GM12873 (cell line): ENCODE results near the gene PLEKHA7.

ENCODE experiments used
- TF ChIP-seq, protein P1 (sequence below): IDR thresholded peaks from 2 replicates; pipeline ENCODE4 v1.5.1; 2012; ENCODE audit warnings: low read depth, mild to moderate bottlenecking, moderate library complexity, low read length, control low read depth; ENCODE audit not compliant: insufficient read depth; ENCODE audit errors: missing control alignments

The PLEKHA7 gene

DNA sequence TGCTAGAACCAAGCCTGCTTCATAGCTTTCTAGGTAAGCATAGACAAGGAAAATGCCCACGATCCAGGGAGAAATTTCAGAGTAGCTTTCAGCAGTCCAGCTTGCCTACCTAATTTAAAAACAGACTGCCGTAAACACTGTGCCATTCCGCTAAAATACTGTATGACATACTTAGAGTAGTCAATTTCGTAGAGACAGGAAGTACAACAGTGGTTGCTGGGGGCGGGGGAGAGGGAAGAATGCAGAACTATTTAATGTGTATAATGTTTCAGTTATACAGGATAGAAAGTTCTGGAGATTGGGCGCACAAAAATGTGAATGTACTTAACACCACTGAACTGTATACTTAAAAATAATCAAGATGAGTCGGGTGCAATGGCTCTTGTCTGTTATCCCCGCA lies 219.1 kb downstream of the PLEKHA7 start:
- TF ChIP-seq, protein P1, sequence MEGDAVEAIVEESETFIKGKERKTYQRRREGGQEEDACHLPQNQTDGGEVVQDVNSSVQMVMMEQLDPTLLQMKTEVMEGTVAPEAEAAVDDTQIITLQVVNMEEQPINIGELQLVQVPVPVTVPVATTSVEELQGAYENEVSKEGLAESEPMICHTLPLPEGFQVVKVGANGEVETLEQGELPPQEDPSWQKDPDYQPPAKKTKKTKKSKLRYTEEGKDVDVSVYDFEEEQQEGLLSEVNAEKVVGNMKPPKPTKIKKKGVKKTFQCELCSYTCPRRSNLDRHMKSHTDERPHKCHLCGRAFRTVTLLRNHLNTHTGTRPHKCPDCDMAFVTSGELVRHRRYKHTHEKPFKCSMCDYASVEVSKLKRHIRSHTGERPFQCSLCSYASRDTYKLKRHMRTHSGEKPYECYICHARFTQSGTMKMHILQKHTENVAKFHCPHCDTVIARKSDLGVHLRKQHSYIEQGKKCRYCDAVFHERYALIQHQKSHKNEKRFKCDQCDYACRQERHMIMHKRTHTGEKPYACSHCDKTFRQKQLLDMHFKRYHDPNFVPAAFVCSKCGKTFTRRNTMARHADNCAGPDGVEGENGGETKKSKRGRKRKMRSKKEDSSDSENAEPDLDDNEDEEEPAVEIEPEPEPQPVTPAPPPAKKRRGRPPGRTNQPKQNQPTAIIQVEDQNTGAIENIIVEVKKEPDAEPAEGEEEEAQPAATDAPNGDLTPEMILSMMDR: no peak

DNA sequence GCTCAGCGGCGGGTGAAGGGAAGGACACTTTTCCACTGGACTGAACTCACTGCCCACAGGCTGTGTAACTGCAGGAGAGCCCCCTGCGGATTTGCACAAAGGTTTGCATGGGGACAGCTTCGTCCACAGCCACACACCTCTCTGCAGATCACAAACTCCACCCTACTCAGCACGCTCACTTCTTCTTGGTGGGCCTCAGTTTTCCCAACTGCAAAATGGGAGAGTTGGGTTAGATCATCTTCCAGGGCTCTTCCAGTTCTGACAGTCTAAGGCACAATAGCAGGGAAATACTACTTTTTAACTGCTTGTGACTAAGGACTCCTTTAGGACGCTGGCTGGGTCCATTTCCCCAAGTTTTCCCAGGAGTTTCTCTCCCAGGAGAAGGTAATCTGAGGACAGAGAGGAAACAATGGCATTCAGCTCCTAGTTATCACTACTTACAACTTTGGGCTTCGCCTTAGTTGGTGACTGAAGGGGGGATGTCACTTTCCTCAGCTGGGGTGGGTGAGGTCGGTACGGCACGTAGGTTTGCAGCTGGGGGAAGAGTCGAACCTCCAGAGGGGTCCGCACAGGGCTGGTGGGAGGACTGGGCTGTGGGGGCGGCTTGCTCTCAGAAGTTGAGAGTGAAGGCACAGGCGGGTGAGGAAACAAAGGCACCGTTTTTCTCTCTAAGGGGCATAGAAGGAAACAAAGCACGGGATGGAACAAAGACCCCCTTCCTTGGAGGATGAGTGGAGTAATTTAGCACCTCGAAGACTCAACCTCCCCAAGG lies 220.0 kb downstream of the PLEKHA7 start:
- TF ChIP-seq, protein P1: no peak

DNA sequence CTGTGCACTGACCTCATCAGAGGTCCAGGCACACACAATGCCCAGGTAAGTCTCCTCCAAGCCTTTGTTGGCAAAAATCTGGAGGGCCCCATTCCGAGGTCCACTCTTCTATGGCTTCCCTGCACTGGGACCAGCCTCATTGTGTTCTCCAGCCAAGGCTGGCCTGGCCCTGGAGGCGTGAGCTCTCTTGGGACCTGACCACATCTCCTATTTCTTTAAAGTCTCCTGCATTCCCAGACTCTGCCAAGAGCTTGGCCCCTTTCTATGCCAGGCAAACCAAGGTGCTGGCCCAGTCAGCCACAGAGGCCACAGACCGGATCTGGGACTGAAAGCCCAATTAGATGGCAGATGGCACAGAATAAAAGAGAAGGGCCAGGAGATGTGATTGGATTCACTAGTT lies 220.7 kb downstream of the PLEKHA7 start:
- TF ChIP-seq, protein P1: no peak

DNA sequence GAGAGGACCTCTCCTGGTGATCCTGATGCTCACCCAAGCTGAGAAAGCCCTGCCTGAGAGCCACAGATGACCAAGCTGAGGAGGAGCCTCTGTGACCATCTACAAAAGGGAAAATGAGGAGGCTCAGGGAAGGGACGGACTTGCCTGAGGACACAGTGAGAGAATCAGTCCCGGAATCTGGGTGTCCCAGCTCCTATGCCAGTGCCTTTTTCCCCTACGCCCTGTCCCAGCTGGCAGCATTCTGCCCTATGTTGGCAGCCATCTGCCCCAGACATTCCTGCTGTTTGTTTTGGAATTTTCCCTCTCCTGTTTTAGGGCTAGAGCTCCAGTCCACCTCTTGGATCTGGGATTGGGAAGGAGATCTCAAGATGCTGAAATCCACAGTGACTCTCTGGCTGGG lies 221.2 kb downstream of the PLEKHA7 start:
- TF ChIP-seq, protein P1: no peak

DNA sequence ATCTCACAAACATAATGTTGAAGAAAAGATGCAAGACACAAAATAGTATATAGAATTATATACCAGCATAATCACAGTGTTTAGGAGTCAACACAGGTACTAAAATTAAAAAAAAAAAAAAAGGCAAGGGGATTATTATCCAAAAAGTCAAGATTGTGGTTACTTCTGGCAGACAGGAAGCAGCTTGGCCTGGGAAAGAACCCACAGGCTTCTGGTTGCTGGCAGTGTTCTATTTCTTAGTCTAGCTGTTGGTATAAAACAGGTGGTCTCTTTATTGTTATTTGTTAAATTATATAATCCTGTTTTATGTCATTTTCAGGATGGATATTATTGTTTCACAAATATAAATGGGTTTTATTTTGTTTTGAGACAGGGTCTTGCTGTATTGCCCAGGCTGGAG lies 221.8 kb downstream of the PLEKHA7 start:
- TF ChIP-seq, protein P1: no peak

DNA sequence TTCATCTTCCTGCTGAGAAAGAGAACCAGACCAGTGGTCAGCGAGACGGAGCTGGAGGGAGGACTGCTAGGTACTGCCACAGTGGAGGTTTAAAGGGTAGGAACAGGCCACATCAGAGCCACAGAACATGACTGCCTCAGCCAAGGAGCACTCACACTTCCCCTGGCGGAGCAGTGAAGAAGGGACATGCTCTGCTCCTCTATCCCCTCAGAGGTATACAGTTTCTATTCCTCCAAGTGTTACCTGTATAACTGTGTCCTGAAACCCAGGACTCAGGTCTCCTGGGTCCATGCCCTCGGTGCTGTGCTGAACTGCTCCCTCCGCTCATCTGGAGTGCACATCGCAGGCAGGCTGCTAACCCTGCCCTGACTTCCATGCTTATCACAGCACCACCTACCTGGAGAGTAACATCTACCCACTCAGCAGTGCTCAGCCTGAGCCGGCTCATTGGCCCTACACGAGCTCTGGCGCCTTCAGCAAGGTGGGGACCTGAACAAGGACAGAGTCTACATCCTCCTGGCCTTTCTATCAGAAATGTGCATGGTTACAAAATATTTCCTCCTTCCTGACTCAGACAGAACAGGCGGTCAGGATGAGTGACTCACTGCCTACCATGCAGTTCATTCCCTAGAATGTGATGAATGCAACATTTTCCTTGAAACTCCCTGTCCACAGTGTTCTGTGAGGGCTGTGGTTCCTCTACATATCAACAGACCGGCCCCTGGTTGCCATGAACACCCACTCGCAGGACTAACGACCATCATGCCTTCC lies 222.8 kb downstream of the PLEKHA7 start:
- TF ChIP-seq, protein P1: no peak

DNA sequence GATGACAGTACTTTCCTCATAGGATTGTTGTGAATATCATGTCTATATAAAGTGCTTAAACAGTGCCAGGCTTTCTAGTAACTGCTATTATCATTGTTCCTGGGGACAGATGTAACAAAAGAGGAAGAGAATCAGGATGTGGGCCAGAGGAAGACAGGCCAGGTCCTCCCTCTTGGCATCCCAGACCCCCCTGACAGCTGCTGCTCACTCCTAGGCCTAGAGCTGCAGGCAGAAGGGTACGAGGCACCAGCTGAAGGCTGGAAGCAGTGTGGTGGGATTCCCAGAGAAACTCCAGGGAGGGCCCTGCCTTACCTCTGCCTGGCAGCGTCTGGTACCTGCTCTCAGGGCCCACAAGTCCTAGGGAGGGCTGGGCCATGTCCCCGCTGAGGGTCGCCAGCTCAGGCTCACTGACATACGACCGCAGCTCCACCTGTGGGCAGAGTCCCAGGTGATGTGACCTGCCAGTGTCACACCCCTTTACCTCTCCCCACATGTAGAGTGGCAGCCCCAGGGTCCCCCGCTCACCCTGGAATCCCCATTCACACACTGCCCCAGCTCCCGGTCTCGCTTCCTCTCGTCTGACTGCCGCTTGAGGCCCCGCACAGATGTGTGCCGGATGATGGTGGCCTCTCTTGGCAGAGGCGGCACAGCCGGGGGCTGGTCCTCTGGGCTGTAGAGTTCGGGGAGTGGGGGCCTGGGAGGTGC lies 223.6 kb downstream of the PLEKHA7 start:
- TF ChIP-seq, protein P1: no peak
